HepG2 (cell line): ENCODE data around the gene SYNPR. TPM values are rescaled to one million over a fixed set of nuclear protein-coding genes. Genes with fewer than 3 reads are reported as not detected.

Experiments used
- ATAC-seq: fragments of 200-7000 bp; cut with Tn5 transposase; 3 replicates; pipeline ENCODE4 v1.9.1; 2020; ENCODE audit warnings: mild to moderate bottlenecking, moderate library complexity
- BruUV-seq: library from RNA; stranded (reverse); fragments of 400-500 nt; replicated peaks from 2 replicates; lab custom pipeline; 2021; lab: Mats Ljungman, UMichigan
- CTCF ChIA-PET: fragments of 300-600 bp; formaldehyde crosslinking; extraction: SDS; loops from one replicate; lab custom pipeline; 2021; ENCODE audit warnings: low total read pairs, inconsistent platforms, low intra/inter-chr PET ratio; lab: Yijun Ruan, JAX
- POLR2A ChIA-PET: fragments of 350-600 bp; sonication (Branson Sonifier 250); formaldehyde crosslinking; loops from one replicate; lab custom pipeline; 2020; ENCODE audit warnings: antibody characterized with exemption, inconsistent platforms; lab: Yijun Ruan, JAX
- DNase-seq: peaks from one replicate; pipeline ENCODE4 v3.0.0-alpha.2; 2015; ENCODE audit warnings: low spot score
- FAIRE-seq: peaks from 3 replicates; lab custom pipeline; 2011; peaks lifted over from hg19 to GRCh38; lab: Jason Lieb, UNC
- H2AFZ ChIP-seq: one replicate; pipeline ENCODE4 v1.6.1; 2011; ENCODE audit warnings: low read length, inconsistent platforms
- H3K27ac ChIP-seq: fragments of 300-600 bp; 3 replicates; pipeline ENCODE4 v1.8.0; 2011; ENCODE audit warnings: mixed run types, mild to moderate bottlenecking, mixed read lengths, low read length, inconsistent platforms; ENCODE audit not compliant: insufficient read depth; ENCODE audit errors: extremely low read length
- H3K27me3 ChIP-seq, 2 experiments: fragments of 200-600 bp in 1 of 2; 2 replicates in 1 of 2; 3 replicates in 1 of 2; pipeline versions ENCODE4 v1.6.0 to v1.8.0; 2011; ENCODE audit warnings: low read length in 2 of 2, mild to moderate bottlenecking in 2 of 2, moderate library complexity in 2 of 2, inconsistent platforms in 1 of 2; ENCODE audit not compliant: insufficient read depth in 2 of 2, control insufficient read depth in 1 of 2
- H3K36me3 ChIP-seq, 2 experiments: fragments of 200-600 bp in 1 of 2; replicated peaks in 1 of 2; 2 replicates in 1 of 2; 3 replicates in 1 of 2; pipeline versions ENCODE4 v1.5.1 to v1.8.0; 2011; ENCODE audit warnings: low read length in 2 of 2, inconsistent platforms in 1 of 2; ENCODE audit not compliant: insufficient read depth in 2 of 2, control insufficient read depth in 1 of 2
- H3K4me1 ChIP-seq: 2 replicates; pipeline ENCODE4 v1.5.1; 2012; ENCODE audit warnings: low read length, inconsistent platforms; ENCODE audit not compliant: insufficient read depth
- H3K4me2 ChIP-seq: 2 replicates; pipeline ENCODE4 v1.6.0; 2011; ENCODE audit warnings: low read depth, low read length, inconsistent platforms
- H3K4me3 ChIP-seq, 3 experiments: fragments of 200-600 bp in 1 of 3; sonication (generic), shearing (Covaris generic) in 1 of 3; replicated peaks in 1 of 3; 2 replicates each; pipeline ENCODE4 v1.5.1; 2011 to 2016; ENCODE audit warnings: low read length in 3 of 3, inconsistent platforms in 2 of 3, low read depth in 2 of 3, mild to moderate bottlenecking in 2 of 3, control low read depth in 1 of 3, mixed read lengths in 1 of 3; ENCODE audit not compliant: insufficient read depth in 1 of 3
- H3K79me2 ChIP-seq: one replicate; pipeline ENCODE4 v1.6.1; 2011; ENCODE audit warnings: low read length, inconsistent platforms; ENCODE audit not compliant: insufficient read depth
- H3K9ac ChIP-seq: 2 replicates; pipeline ENCODE4 v1.6.0; 2011; ENCODE audit warnings: mild to moderate bottlenecking, low read depth, low read length, inconsistent platforms; ENCODE audit not compliant: insufficient read depth
- H3K9me3 ChIP-seq: 2 replicates; pipeline ENCODE4 v1.5.1; 2012; ENCODE audit warnings: mild to moderate bottlenecking, low read length
- H4K20me1 ChIP-seq: 2 replicates; pipeline ENCODE4 v1.6.0; 2011; ENCODE audit warnings: inconsistent platforms, mild to moderate bottlenecking, low read length, moderate library complexity; ENCODE audit not compliant: insufficient read depth
- HNF1B ChIP-seq: sonication (generic); formaldehyde crosslinking; IDR thresholded peaks from 2 replicates; pipeline ENCODE4 v1.5.1; 2020; ENCODE audit warnings: mild to moderate bottlenecking, moderate library complexity, missing genetic modification reagents
- JDP2 ChIP-seq: sonication (generic); formaldehyde crosslinking; IDR thresholded peaks from 2 replicates; pipeline ENCODE4 v1.8.1; 2022; ENCODE audit warnings: missing genetic modification reagents, borderline replicate concordance
- NFYC ChIP-seq: IDR thresholded peaks from 2 replicates; pipeline ENCODE4 v1.6.1; 2016; ENCODE audit warnings: missing genetic modification reagents, missing compliant biosample characterization
- SATB2 ChIP-seq: sonication (generic); formaldehyde crosslinking; IDR thresholded peaks from 2 replicates; pipeline ENCODE4 v1.5.0; 2020; ENCODE audit warnings: missing genetic modification reagents
- THYN1 ChIP-seq: sonication (generic); formaldehyde crosslinking; IDR thresholded peaks from 2 replicates; pipeline ENCODE4 v1.8.1; 2023; ENCODE audit warnings: low read depth, mild to moderate bottlenecking, moderate library complexity, missing genetic modification reagents, borderline replicate concordance
- ZBTB43 ChIP-seq: sonication (generic); formaldehyde crosslinking; conservative IDR thresholded peaks from 2 replicates; pipeline ENCODE4 v1.4.0; 2020; ENCODE audit warnings: missing genetic modification reagents
- ZFP37 ChIP-seq: sonication (generic); formaldehyde crosslinking; IDR thresholded peaks from 2 replicates; pipeline ENCODE4 v1.4.0; 2020; ENCODE audit warnings: missing genetic modification reagents, borderline replicate concordance
- ZFX ChIP-seq: sonication (generic); formaldehyde crosslinking; IDR thresholded peaks from 2 replicates; pipeline ENCODE4 v1.4.0; 2020; ENCODE audit warnings: mild to moderate bottlenecking, low read depth, missing genetic modification reagents, moderate library complexity
- ZNF253 ChIP-seq: sonication (generic); formaldehyde crosslinking; IDR thresholded peaks from 2 replicates; pipeline ENCODE4 v1.8.0; 2022; ENCODE audit warnings: mild to moderate bottlenecking, missing genetic modification reagents, borderline replicate concordance
- ZNF441 ChIP-seq: sonication (generic); formaldehyde crosslinking; IDR thresholded peaks from 2 replicates; pipeline ENCODE4 v1.7.0; 2021; ENCODE audit warnings: missing genetic modification reagents, borderline replicate concordance
- ZNF775 ChIP-seq: sonication (generic); formaldehyde crosslinking; IDR thresholded peaks from 2 replicates; pipeline ENCODE4 v1.4.0; 2020; ENCODE audit warnings: missing genetic modification reagents, mild to moderate bottlenecking, moderate library complexity, borderline replicate concordance
- in situ Hi-C: cut with HindIII; loops from 2 replicates; pipeline ENCODE4 v1.10.0; 2017; ENCODE audit warnings: low pct_unique_long_range_greater_than_20kb; ENCODE audit not compliant: extremely low pct_ligation_motif_present
- intact Hi-C: fragments of 100-400 bp; cut with micrococcal nuclease; formaldehyde crosslinking; loops from one replicate; pipeline ENCODE4 v1.10.0; 2022; ENCODE audit not compliant: unreplicated experiment
- polyA plus RNA-seq, 8 experiments: library from polyadenylated mRNA; depleted of rRNA in 3 of 8; stranded (reverse) in 7 of 8; unstranded in 1 of 8; fragments of >200 nt; fragmentation: Illumina TruSeq in 4 of 8; extraction: Trizol in 4 of 8; gene quantifications; 2 replicates each; pipeline versions ENCODE4 v1.2.1 to v1.2.3, GENCODE V29; 2011 to 2016; ENCODE audit warnings: low read depth in 4 of 8, missing spikeins in 1 of 8, mixed read lengths in 1 of 8; ENCODE audit not compliant: insufficient read depth in 1 of 8
- total RNA-seq, 5 experiments: library from RNA; depleted of rRNA; stranded (reverse); fragments of >200 nt; fragmentation: Illumina TruSeq; extraction: Trizol; gene quantifications; 2 replicates each; pipeline ENCODE4 v1.2.3, GENCODE V29; 2016; ENCODE audit warnings: low read depth in 1 of 5

Gene SYNPR
- total and polyA plus RNA-seq, 2 of the 13 experiments (the other 11 are each of a cell fraction or from before 2014, with no cell fraction given): 0.04 TPM; not detected in 1

- ATAC-seq: no peak
- in situ Hi-C loops: no loop called here
Measured at GRCh38 chr3:63458405-63458804, 180.3 kb downstream of the SYNPR start.

More at GRCh38 chr3:63458405-63458804, 180.3 kb downstream of the SYNPR start:
- H3K9ac ChIP-seq: no peak overlapping the region
- FAIRE-seq: no peak
- no peaks in the 10 kb centered on the region for H3K4me1 ChIP-seq
- no peak overlapping the region for H3K4me3 ChIP-seq
- no peaks in the 10 kb centered on the region for H4K20me1 ChIP-seq
- no peak overlapping the region for H3K4me2 ChIP-seq
- H3K79me2 ChIP-seq: no peaks in the 10 kb centered on the region
- H3K36me3 ChIP-seq: no peaks in the 10 kb centered on the region
- no peak overlapping the region for H3K27ac ChIP-seq
- BruUV-seq: no TSS peak
- no peaks in the 10 kb centered on the region for H3K27me3 ChIP-seq
- DNase-seq: no peak
- ChIA-PET POLR2A (no interaction called here), CTCF (no interaction called here)
- TF ChIP-seq ZFP37 (CRISPR knock-in tag): no peak
- no peak for TF ChIP-seq HNF1B (CRISPR knock-in tag)
- no peak for TF ChIP-seq ZNF253 (CRISPR knock-in tag)
- no peak for TF ChIP-seq ZNF775 (CRISPR knock-in tag)
- TF ChIP-seq ZNF441 (CRISPR knock-in tag): no peak
- TF ChIP-seq ZBTB43 (CRISPR knock-in tag): no peak
- TF ChIP-seq SATB2 (CRISPR knock-in tag): no peak
- no peak for TF ChIP-seq THYN1 (CRISPR knock-in tag)
- TF ChIP-seq ZFX (CRISPR knock-in tag): no peak
- TF ChIP-seq JDP2 (CRISPR knock-in tag): no peak
- TF ChIP-seq NFYC (CRISPR knock-in tag): no peak
- H3K9me3 ChIP-seq: no peaks in the 10 kb centered on the region
- no peak overlapping the region for H2AFZ ChIP-seq
- intact Hi-C loops: no loop called here
